NCI-H82 treated with DMSO at 0.1 percent for 48 hours (cell line): ENCODE results near the gene EFHD2.
"Not testable (repeated sequence)": the region's sequence is repeated elsewhere in the genome, so short reads cannot be mapped to it uniquely, and the experiment has no call there.

Experiments
- DNase-seq: peaks from one replicate; lab custom pipeline; 2025; ENCODE audit not compliant: unreplicated experiment; lab: John Stamatoyannopoulos, UW

The EFHD2 gene

GRCh38 chr1:15386164-15386749 is 23.4 kb upstream of the EFHD2 start:
- DNase-seq, result no peak

- DNase-seq, result no peak
Measured at GRCh38 chr1:15388201-15388880, 21.3 kb upstream of the EFHD2 start.

GRCh38 chr1:15389828-15390227 is 19.9 kb upstream of the EFHD2 start:
- DNase-seq, result not testable (repeated sequence)

- no peak for DNase-seq
Measured at GRCh38 chr1:15390667-15391066, 19.0 kb upstream of the EFHD2 start.

GRCh38 chr1:15391366-15391765 is 18.3 kb upstream of the EFHD2 start:
- no peak for DNase-seq

- no peak for DNase-seq
Measured at GRCh38 chr1:15393475-15394257, 16.0 kb upstream of the EFHD2 start.

- DNase-seq, result no peak
Measured at GRCh38 chr1:15394258-15394690, 15.4 kb upstream of the EFHD2 start.

- DNase-seq, result no peak
Measured at GRCh38 chr1:15397236-15397635, 12.5 kb upstream of the EFHD2 start.

GRCh38 chr1:15399710-15400109 is 10.0 kb upstream of the EFHD2 start:
- no peak for DNase-seq

- no peak for DNase-seq
Measured at GRCh38 chr1:15400627-15401026, 9.1 kb upstream of the EFHD2 start.

- no peak for DNase-seq
Measured at GRCh38 chr1:15401391-15402055, 8.2 kb upstream of the EFHD2 start.

- no peak for DNase-seq
Measured at GRCh38 chr1:15402809-15403450, 6.8 kb upstream of the EFHD2 start.

GRCh38 chr1:15403962-15404580 is 5.6 kb upstream of the EFHD2 start:
- DNase-seq, result no peak

- DNase-seq, result no peak
Measured at GRCh38 chr1:15405106-15405850, 4.4 kb upstream of the EFHD2 start.

GRCh38 chr1:15406614-15407559 is 2.8 kb upstream of the EFHD2 start:
- DNase-seq, result no peak

GRCh38 chr1:15407580-15407979 is 2.1 kb upstream of the EFHD2 start:
- no peak for DNase-seq

GRCh38 chr1:15408890-15409387 is 749 bp upstream of the EFHD2 start:
- no peak for DNase-seq

- no peak for DNase-seq
Measured at GRCh38 chr1:15410223-15410883, 665 bp downstream of the EFHD2 start.
